ENCODE measurements around the gene APP.

Gene APP

DNA sequence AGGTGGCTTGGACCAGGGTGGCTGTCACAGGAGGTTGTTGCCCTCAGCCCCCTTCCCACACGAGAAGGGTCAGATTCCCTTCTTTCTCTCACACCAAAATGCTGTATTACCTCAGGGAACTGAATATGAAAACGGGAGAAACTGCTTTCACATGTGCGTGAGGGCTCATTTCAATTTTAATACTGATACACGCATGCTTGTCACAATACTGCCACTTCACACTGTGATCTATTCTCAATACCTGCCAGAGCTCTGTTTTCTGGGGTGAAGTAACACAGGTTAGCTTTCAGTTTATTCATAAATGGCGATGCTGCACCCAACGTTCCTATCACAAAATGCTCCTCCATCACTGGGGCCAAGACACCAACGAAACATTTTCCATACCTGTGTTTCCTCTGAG lies 181.8 kb downstream of the APP start:
- no peak for ATAC-seq
- Mint-ChIP-seq H3K27me3 (no peaks in the 10 kb centered on the region), H3K27ac (no peak overlapping the region), H3K9me3 (no peaks in the 10 kb centered on the region), H3K36me3 (peaks cover 23% of the 10 kb centered on the region), H3K4me3 (no peak overlapping the region), H3K4me1 (no peaks in the 10 kb centered on the region)

DNA sequence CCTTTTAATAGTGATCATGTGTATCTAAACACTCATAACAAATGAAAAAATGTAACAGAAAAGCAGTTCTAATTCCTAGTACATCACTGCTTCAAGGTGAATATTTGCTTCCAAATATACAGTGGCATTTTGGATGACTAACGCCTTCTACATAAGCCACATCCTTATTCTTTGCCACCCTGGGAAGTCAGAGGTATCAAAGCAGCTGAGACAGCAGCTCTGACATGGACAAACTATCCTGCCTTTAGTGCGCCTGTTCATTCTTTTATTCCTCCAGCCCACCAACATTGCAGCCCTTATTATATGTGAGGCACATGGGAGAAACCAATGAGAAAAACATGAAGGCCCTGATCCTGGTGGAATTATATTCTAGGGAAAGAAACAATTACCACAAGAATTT lies 183.0 kb downstream of the APP start:
- no peak for ATAC-seq
- Mint-ChIP-seq H3K36me3 (peaks cover 23% of the 10 kb centered on the region), H3K27me3 (no peaks in the 10 kb centered on the region), H3K9me3 (no peaks in the 10 kb centered on the region), H3K4me1 (no peaks in the 10 kb centered on the region), H3K4me3 (no peak overlapping the region), H3K27ac (no peak overlapping the region)

DNA sequence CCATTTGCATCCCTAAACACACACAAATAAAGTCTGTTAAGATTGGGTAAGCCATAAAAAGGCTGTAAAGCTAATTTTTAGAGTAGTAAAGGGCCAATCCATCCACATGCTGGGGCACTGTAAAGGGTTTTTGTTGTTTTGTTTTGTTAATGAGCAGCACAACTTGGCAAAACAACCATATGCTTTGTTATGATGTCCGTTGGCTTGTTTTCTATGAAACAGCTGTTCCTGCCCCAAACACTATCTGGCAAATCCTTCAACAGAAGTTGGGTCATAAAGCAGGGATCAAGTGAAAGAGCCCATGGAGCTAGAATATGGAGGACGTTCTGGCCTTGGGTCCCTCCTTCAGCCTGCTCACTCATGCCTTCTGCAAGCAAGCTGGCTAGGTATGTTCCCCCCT lies 183.6 kb downstream of the APP start:
- Mint-ChIP-seq H3K36me3 (peaks cover 23% of the 10 kb centered on the region), H3K27me3 (no peaks in the 10 kb centered on the region), H3K27ac (no peak overlapping the region), H3K9me3 (no peaks in the 10 kb centered on the region), H3K4me3 (no peak overlapping the region), H3K4me1 (no peaks in the 10 kb centered on the region)
- ATAC-seq: no peak

DNA sequence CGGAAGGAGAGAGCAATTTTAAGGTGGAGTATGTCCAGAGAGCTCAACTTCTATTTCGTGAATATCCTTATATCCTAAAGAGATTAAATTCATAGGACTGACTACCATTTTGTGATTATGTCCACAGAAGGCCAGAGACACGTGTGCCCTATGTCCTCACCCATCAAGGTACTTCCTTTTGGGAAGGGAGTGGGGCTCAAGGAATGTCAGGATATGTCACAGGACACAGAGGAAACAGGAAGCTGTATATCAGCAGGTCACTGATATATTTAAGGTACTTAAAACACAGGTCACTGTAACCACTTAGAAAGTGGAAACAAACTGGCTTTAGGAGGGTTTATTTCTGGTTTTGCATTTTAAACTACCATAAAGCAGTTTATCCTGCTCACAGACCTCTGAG lies 184.6 kb downstream of the APP start:
- H3K27me3 Mint-ChIP-seq: no peaks in the 10 kb centered on the region
- H3K4me3 Mint-ChIP-seq: no peak overlapping the region

DNA sequence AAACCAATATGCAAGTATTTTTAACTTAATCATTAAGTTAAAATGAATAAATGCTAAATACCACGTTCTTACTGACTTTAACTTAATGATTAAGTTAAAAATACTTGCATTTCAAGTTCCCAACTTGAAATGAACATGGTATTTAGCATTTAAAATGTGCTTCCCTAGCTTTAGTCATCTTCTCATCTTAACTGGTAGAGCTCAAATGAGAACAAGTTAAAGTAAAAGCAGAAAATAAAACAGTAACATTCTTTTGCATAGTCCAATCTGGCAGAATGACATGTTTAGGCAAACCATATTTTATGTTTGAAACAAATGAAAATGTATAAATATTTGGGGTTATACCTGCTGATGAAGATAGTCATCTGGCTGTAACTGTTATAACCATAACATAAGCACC lies 186.0 kb downstream of the APP start:
- Mint-ChIP-seq H3K4me3 (no peak overlapping the region), H3K27me3 (no peaks in the 10 kb centered on the region), H3K4me1 (no peaks in the 10 kb centered on the region), H3K9me3 (no peaks in the 10 kb centered on the region), H3K36me3 (peaks cover 31% of the 10 kb centered on the region), H3K27ac (no peak overlapping the region)
- no peak for ATAC-seq

More for the DNA sequence above, 184.6 kb downstream of the APP start:
- no peak for ATAC-seq
- Mint-ChIP-seq H3K27ac (no peak overlapping the region), H3K9me3 (no peaks in the 10 kb centered on the region), H3K4me1 (no peaks in the 10 kb centered on the region), H3K36me3 (peaks cover 19% of the 10 kb centered on the region)

DNA sequence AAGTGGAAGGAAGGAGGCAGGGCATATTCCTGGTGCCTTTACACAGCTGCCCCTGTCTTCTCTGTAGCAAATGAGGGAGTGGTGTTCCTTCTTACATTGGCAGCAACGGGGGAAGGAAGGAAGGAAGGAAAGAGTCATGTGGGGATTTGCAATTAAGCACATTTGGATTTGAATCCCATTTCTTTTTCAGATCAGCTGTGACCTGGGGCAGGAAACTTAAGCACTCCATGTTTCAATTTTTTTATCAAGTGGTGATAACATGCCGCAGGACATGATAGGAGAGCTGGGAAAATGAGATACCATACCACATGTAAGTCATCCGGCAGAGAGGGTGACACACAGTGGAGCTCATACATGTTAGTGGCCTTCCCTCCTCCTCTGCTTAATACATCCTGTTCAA lies 186.8 kb downstream of the APP start:
- H3K27ac Mint-ChIP-seq: no peak overlapping the region
- no peak for ATAC-seq
- H3K4me1 Mint-ChIP-seq: no peaks in the 10 kb centered on the region
- no peaks in the 10 kb centered on the region for H3K9me3 Mint-ChIP-seq
- peaks cover 27% of the 10 kb centered on the region for H3K36me3 Mint-ChIP-seq
- H3K4me3 Mint-ChIP-seq: no peak overlapping the region
- H3K27me3 Mint-ChIP-seq: no peaks in the 10 kb centered on the region

DNA sequence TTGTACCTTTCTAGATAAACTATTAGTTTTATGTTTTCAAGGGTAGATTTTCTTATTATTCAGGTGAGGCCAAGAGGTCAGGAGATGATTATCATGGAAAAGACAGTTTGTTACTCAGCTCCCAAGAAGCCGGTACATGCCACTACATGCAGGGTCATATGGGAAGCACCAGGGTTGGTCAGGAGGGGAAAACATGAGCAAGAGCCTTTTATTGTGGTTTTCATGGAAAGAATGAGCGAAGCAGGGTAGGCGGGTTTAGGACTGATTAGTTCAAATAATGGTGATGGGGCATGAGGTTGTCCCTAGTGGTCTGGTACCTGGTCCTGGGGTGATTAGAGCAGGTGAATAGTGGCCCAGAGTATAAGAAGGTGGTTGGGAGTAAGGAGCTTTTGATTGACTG lies 189.9 kb downstream of the APP start:
- Mint-ChIP-seq H3K36me3 (peaks cover 19% of the 10 kb centered on the region), H3K9me3 (no peaks in the 10 kb centered on the region), H3K4me1 (no peaks in the 10 kb centered on the region), H3K27me3 (no peaks in the 10 kb centered on the region), H3K27ac (no peak overlapping the region), H3K4me3 (no peak overlapping the region)
- no peak for ATAC-seq

DNA sequence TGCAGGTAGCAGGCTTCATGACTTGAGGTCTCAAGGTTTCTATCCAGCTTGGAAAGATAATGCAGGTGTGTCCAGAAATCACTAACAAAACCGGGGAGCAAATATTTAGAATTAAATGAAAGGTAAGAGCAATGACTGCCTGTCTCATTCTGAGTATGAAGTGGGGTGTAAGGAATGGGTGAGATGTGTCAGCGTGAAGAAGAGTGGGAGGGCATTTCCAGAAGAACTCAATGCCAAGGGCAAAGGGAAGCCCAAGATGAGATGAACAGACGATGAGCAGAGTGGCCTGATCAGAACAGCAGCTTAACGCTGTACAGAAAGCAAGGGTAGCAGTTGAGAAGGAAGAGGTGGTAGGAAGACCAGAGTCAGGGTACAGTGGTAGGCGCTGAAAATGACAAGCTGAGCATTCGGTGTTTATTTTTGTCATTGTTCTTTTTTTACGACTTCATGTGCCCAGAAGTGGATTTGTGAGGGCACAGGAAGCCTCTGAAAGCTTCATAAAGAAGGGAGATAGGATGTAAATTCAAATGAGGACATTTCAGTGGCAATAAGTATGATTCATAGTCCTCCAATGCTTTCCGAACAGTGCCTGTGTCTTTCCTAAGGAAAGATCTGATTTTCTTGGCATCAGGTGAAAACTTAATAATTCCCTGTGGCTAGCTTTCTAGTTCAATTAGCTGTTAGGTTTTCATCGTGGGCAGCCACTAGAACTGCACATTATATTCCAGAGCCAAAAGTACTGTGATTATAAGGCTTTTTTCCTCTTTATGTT lies 190.5 kb downstream of the APP start:
- no peak for ATAC-seq
- peaks cover 19% of the 10 kb centered on the region for H3K36me3 Mint-ChIP-seq

DNA sequence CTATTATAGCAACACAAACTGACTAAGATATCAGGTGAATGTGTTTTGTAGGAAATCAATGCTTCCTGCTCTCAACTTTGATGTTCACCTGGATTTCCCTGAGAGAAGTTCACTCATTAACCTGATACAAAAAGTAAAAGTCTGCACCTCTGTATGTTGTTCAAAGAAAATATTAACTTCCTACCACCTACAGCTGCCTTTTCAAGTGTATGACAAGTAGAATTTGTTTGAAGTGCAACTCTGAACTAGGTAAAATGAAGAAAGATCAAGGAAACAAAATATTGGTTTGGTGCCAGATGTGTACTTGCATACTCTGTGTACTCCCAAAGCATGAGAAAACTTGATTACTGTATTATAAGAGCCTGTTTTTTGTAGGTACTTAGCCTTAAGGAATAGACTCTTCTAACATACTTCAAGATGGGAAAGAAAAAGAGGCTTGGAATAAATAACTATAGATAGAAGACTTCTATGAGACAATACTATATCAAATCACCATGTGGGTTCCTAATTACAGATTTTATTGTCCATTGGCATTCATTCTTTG lies 193.4 kb downstream of the APP start:
- peaks cover 39% of the 10 kb centered on the region for H3K36me3 Mint-ChIP-seq
- no peak for ATAC-seq
- H3K27ac Mint-ChIP-seq: no peak overlapping the region
- no peaks in the 10 kb centered on the region for H3K27me3 Mint-ChIP-seq
- no peak overlapping the region for H3K4me3 Mint-ChIP-seq
- no peaks in the 10 kb centered on the region for H3K9me3 Mint-ChIP-seq
- H3K4me1 Mint-ChIP-seq: no peaks in the 10 kb centered on the region

More for the DNA sequence above, 190.5 kb downstream of the APP start:
- Mint-ChIP-seq H3K9me3 (no peaks in the 10 kb centered on the region), H3K4me1 (no peaks in the 10 kb centered on the region), H3K27ac (peak overlapping the region; percentile 0), H3K27me3 (no peaks in the 10 kb centered on the region), H3K4me3 (no peak overlapping the region)

DNA sequence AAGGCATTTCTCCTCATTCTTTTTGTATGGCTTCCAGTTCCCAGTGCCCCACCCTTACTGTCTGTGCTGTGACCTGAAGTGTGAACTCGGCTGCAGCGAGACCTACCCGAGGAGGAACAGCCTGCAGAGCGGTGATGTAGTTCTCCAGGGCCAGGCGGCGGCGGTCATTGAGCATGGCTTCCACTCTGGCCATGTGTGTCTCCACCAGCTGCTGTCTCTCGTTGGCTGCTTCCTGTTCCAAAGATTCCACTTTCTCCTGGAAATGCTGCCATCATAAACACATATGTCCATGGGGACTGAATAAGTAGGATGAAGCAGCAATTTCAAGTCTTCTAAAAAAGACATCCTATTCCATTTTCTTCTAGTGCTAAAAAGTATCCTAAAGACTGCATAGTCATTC lies 195.6 kb downstream of the APP start:
- no peaks in the 10 kb centered on the region for H3K4me1 Mint-ChIP-seq
- peaks cover 3% of the 10 kb centered on the region for H3K9me3 Mint-ChIP-seq
- H3K36me3 Mint-ChIP-seq: peaks cover 49% of the 10 kb centered on the region
- no peak overlapping the region for H3K27ac Mint-ChIP-seq
- no peaks in the 10 kb centered on the region for H3K27me3 Mint-ChIP-seq
- ATAC-seq: no peak
- no peak overlapping the region for H3K4me3 Mint-ChIP-seq

DNA sequence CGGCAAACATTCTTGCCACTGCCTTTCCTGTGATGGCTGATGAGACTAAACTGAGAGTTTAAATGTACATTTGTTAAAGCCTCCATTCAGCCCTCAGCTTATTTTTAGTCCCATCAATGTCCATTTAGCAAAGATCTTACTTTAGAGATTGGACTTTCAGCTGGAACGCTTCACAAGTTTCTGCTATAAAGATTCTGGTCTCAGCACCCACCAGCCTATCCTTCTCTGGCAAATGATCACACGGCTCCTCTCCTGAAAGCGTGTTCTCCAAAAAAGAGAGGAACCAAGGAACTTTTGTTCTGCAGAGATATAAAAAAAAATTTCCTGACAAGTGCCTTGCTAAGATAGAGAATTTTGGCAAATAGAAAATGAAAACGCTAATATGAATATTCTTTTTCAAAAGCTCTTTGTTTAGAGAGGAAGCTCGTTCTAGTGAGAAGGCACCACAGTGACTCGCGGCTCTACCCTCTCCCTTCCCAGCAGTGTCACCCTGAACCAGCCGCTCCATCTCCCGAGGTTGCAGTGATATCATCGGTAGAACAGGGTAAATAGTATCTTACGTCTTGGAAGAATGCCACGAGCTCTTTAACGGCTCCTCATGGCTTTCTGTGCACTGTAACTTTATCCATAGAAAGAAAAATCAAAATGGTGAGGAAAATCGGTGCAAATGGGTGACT lies 200.2 kb downstream of the APP start:
- Mint-ChIP-seq H3K27me3 (no peaks in the 10 kb centered on the region), H3K36me3 (peaks cover 48% of the 10 kb centered on the region), H3K27ac (no peak overlapping the region)

DNA sequence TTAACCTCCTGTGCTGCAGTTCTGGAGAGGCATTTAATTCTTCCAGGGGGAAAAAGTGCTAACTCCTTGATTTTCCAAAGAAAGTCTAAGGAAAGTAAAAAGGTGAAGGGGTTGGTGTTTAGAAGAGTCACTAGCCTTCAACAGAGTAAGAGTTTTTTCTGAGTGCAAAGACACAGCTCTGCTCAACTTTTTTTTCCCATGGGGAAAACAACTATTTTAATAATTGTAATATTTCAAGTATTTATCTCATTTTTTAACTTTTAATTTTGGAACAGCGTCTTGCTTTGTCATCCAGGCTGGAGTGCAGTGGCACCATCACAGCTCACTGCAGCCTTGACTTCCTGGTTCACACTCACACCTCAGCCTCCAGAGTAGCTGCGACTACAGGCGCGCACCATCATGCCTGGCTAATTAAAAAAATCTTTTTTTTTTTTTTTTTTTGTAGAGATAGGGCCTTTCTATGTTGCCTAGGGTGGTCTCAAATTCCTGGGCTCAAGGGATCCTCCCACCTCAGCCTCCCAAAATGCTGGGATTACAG lies 202.6 kb downstream of the APP start:
- ATAC-seq: peak; percentile 70
- H3K4me3 Mint-ChIP-seq: peak overlapping the region; percentile 11
- H3K27ac Mint-ChIP-seq: peak overlapping the region; percentile 92

More for the DNA sequence above, 200.2 kb downstream of the APP start:
- Mint-ChIP-seq H3K4me1 (peaks cover 13% of the 10 kb centered on the region), H3K9me3 (peaks cover 3% of the 10 kb centered on the region), H3K4me3 (no peak overlapping the region)
- no peak for ATAC-seq

DNA sequence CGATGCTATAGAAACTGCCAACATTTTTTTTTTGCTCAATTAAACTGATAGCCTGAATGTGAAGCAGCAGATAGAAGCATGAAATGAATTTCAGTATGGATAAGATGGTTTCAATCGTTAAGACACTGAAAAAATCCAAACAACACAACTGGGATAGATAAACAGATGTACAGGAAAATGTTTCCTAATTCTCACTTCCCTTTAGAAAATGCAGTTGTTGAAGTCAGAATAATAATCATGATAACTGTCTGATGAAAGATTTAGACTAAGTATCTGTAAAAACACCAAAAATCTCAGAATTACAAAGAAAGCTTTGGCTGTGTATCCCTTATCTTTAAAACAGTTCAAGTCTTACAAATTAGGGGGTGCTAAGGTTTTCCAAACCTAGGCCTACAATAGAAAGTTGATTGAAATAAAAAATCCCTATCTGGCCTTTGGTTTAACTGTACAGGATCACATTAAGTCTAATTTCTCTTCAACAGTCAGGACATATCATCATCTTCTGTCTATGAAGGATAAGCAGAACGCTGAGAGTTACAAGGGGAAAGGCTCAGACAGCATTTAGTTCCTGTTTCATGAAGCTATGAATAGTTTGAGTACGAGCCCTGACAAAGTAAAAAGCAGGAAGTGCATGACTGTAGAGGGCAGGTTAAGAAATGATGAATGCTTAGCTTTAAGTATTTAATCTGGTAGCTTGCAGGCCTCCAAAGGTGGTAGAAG lies 203.2 kb downstream of the APP start:
- Mint-ChIP-seq H3K27ac (peak overlapping the region; percentile 92), H3K4me1 (peaks cover 13% of the 10 kb centered on the region), H3K4me3 (peak overlapping the region; percentile 11), H3K9me3 (peaks cover 3% of the 10 kb centered on the region), H3K36me3 (peaks cover 33% of the 10 kb centered on the region), H3K27me3 (no peaks in the 10 kb centered on the region)
- peak; percentile 97 for ATAC-seq

More for the DNA sequence above, 202.6 kb downstream of the APP start:
- no peaks in the 10 kb centered on the region for H3K27me3 Mint-ChIP-seq
- H3K4me1 Mint-ChIP-seq: peaks cover 13% of the 10 kb centered on the region
- peaks cover 3% of the 10 kb centered on the region for H3K9me3 Mint-ChIP-seq
- H3K36me3 Mint-ChIP-seq: peaks cover 39% of the 10 kb centered on the region

DNA sequence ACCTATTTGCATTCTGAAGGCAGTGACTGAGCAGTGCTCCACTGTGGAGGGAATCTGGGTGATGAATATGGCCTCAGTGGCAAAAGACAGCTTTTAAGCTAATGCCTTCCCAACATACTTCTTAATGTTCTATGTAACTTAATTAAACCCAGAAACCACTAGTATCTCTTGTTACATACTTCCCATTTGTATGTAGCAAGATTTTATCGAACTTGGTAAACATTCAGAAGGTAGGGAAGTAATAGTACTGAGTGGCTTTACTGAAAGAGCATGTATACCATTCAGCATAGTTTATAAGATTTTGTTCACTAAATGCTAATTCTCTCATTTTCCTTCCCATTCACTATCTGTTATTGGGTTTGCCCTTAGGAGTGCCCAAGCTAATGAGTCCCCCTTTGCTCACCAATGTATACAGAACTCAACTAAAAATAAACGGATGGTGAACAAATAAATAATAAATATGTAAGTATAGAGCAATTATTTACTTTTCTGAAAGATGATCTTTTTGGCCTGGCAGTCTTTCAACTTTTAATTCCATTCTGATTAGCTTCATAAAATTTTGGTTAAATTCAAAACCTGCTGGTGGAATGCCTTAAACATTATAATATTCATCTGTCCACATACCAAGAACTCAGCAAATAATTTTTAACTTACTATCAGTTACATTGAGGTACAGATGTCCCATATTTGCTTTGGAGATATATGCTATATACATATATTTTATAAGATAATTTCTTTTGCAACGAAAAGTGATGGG lies 204.4 kb downstream of the APP start:
- H3K36me3 Mint-ChIP-seq: peaks cover 22% of the 10 kb centered on the region
- H3K9me3 Mint-ChIP-seq: no peaks in the 10 kb centered on the region
- H3K4me1 Mint-ChIP-seq: peaks cover 21% of the 10 kb centered on the region
- H3K4me3 Mint-ChIP-seq: no peak overlapping the region
- no peak for ATAC-seq
- H3K27ac Mint-ChIP-seq: no peak overlapping the region
- no peaks in the 10 kb centered on the region for H3K27me3 Mint-ChIP-seq
